Natural killer cell treated with Interleukin-12 subunit alpha and Interleukin-12 subunit beta and Interleukin-15 and Interleukin-18, amount 100 ng/mL, for 72 hours (primary cell): ENCODE results near the gene RGS21. TPM values are rescaled to one million over a fixed set of nuclear protein-coding genes. Genes with fewer than 3 reads are reported as not detected.
"Not testable (repeated sequence)": the region's sequence is repeated elsewhere in the genome, so short reads cannot be mapped to it uniquely, and the experiment has no call there.

Source experiments
- ATAC-seq, 2 donors: fragments of 150-1000 bp; cut with Tn5 transposase in 1 of 2; sonication (Bioruptor Pico), chemical (Tn5 transposase) in 1 of 2; 2 replicates each; pipeline ENCODE4 v1.10.0; 2021
- DNase-seq: peaks from one replicate; pipeline ENCODE4 v3.0.0; 2022; ENCODE audit warnings: low spot score
- H3K27ac Mint-ChIP-seq, 2 donors: 1 replicate in 1 of 2; 2 replicates in 1 of 2; pipeline ENCODE4 v1.8.0; 2022; ENCODE audit warnings: mixed read lengths in 2 of 2, mild to moderate bottlenecking in 1 of 2, moderate library complexity in 1 of 2
- H3K27me3 Mint-ChIP-seq, 2 donors: 1 replicate in 1 of 2; 2 replicates in 1 of 2; pipeline ENCODE4 v1.8.0; 2022; ENCODE audit warnings: mixed read lengths in 2 of 2
- H3K36me3 Mint-ChIP-seq: one replicate; pipeline ENCODE4 v1.8.0; 2022; ENCODE audit warnings: mixed read lengths
- H3K4me1 Mint-ChIP-seq, 2 donors: 1 replicate in 1 of 2; 2 replicates in 1 of 2; pipeline ENCODE4 v1.8.0; 2022; ENCODE audit warnings: low read depth in 2 of 2, mixed read lengths in 2 of 2, mild to moderate bottlenecking in 1 of 2
- H3K4me3 Mint-ChIP-seq: one replicate; pipeline ENCODE4 v1.8.0; 2022; ENCODE audit warnings: mixed read lengths
- H3K9me3 Mint-ChIP-seq: 2 replicates; pipeline ENCODE4 v1.8.0; 2022; ENCODE audit warnings: mixed read lengths
- total RNA-seq, 2 donors: library from RNA; stranded (reverse); gene quantifications; one replicate each; pipeline ENCODE4 v1.2.3, GENCODE V29; 2022

Gene RGS21, protein sequence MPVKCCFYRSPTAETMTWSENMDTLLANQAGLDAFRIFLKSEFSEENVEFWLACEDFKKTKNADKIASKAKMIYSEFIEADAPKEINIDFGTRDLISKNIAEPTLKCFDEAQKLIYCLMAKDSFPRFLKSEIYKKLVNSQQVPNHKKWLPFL
- not detected for total RNA-seq

DNA sequence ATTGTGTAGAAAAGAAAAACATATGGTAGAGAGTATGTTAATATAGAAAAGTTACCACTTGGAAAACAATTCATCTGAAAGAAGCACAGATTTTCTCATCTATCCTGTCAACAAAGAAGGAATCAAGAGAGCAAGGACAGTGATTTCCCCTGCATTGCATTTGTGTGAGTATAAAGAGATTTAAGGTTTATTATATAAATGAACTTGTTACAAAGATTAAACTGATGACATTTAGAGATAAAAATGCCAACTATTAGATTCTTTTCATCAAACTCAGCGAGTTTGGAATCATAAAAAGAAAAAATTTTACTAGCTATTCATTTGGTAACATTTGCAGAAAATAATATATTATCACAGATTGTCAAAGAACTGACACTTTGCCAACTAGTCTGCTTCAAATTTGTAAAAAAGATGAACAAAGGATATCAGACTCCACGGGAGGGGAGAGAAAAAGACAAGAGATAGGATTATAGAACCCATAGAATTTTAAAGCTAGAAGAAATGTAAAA, at the start of gene RGS21:
Gene RGS21 (plus strand): TSS at position 51 of the 509 bp plus-strand sequence. CDS start 26,045 bp downstream, outside the sequence.
- no peak for DNase-seq
- Mint-ChIP-seq H3K27ac (no peak within 1 kb of the TSS), H3K4me1 (no peaks in the 10 kb centered on the region), H3K9me3 (no peaks in the 10 kb centered on the region), H3K4me3 (no peak within 1 kb of the TSS), H3K27me3 (no peaks in the 10 kb centered on the region), H3K36me3 (no peaks in the 10 kb centered on the region)
- no peak for ATAC-seq

DNA sequence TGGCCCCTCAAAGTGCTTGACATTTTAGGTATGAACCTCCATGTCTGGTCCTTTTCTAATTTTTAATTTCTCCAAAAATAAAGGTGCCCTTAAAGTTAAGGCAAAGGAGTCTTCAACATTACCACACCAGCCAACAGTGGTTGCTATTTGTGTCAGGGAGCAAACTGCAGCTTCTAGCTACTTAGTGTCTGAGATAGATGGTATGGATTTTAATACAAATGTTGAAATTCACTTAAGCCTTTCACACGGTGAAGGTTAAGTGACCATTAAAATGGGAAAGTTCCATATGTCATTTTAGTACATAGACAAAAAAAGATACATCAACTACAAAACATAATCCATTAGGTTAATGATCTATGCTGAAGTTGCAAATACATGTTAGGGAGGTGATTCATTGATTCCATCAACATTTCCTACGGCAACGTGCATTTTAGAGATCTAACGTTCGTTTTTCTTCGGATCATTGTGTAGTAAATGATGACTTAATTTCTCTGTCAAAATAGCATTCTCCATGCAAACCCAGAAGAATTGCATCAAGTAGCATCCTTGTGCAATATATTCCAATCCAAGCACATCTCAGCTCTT, 48.2 kb upstream of the RGS21 start:
- Mint-ChIP-seq H3K36me3 (no peaks in the 10 kb centered on the region), H3K4me3 (no peak overlapping the region), H3K4me1 (no peaks in the 10 kb centered on the region), H3K27me3 (no peaks in the 10 kb centered on the region), H3K27ac (no peak overlapping the region), H3K9me3 (peaks cover 5% of the 10 kb centered on the region)
- DNase-seq: no peak
- no peak for ATAC-seq

DNA sequence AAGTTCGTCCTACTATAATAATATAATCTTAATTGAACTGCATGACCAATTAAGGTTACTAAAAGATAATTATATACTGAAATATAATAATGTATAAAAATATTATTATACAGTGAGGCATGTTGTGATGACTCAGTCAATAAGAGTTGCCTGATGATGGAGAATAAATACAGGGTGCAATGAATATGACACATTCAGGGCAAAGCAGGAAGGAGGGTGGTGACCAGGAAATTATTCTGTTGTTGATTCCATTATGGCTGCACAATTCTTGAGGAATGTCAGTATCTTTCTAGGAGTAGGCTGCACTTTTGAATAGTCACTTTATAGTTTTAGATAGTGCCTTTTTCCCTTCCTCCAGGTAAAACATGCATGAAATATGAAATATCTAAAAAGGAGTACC, 46.4 kb upstream of the RGS21 start:
- Mint-ChIP-seq H3K4me3 (no peak overlapping the region), H3K27me3 (no peaks in the 10 kb centered on the region), H3K36me3 (no peaks in the 10 kb centered on the region), H3K4me1 (no peaks in the 10 kb centered on the region), H3K27ac (no peak overlapping the region), H3K9me3 (peaks cover 10% of the 10 kb centered on the region)
- DNase-seq (no peak), ATAC-seq (no peak)

DNA sequence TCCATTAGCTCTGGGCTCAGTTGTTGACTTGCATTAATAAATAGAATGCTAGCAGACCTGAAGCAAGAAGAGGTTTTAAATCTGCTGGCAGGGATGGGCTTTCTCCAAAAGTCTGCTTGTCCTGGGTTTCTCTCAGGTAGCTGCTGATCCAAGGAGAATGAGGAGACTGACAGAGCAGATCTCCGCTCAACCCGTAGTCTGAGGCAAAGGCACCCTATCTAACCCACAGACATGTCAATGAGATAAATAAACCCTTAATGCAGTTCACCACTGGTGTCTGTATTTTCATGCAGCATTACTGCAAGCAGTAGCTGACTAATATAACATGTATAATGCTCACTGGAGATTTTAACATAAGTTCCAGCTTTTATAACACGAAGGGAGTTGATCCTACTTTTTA, 44.1 kb upstream of the RGS21 start:
- no peaks in the 10 kb centered on the region for H3K36me3 Mint-ChIP-seq
- H3K4me1 Mint-ChIP-seq: no peaks in the 10 kb centered on the region
- peaks cover 10% of the 10 kb centered on the region for H3K9me3 Mint-ChIP-seq
- no peaks in the 10 kb centered on the region for H3K27me3 Mint-ChIP-seq
- no peak overlapping the region for H3K27ac Mint-ChIP-seq
- no peak overlapping the region for H3K4me3 Mint-ChIP-seq
- ATAC-seq: no peak
- DNase-seq: no peak

DNA sequence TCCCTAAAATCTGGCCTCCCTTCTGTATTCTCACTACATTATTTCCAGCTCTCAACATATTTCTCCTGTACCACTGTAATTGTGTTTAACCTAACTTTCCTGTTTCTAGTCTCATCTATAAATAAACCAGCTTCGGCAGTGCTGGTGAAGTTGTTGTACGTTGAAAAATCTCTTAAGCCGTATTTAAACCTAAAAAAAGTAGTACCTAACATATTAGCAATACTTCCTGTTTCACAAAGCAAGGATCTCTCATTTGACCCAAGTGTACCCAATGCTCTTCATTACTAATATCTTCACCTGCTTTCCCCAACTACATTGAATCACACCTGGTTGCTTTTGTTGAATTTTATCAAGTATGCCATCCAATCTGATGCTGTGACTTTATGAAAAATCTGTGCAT, 42.2 kb upstream of the RGS21 start:
- DNase-seq: no peak
- Mint-ChIP-seq H3K9me3 (peaks cover 5% of the 10 kb centered on the region), H3K36me3 (no peaks in the 10 kb centered on the region), H3K27ac (no peak overlapping the region), H3K4me1 (no peaks in the 10 kb centered on the region), H3K27me3 (no peaks in the 10 kb centered on the region), H3K4me3 (no peak overlapping the region)
- ATAC-seq: no peak

DNA sequence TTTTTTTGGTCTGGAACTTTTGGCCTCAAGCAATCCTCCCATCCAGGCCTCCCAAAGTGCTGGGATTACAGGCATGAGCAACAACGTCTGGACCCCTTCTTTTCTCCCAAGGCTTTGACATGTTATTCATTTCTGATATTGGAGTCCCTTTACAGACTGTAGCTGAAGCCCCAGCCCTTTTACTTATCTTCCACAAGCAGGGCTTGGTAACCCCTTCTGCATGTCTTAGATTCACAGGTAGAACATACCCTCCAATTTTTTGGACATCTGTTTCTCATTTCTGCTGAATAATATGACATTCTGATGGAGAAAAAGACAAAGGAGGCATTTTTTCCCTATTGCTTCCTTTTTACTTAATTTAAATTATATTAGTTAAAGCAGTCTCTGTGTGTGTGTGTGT, 39.2 kb upstream of the RGS21 start:
- H3K27ac Mint-ChIP-seq: no peak overlapping the region
- H3K36me3 Mint-ChIP-seq: no peaks in the 10 kb centered on the region
- DNase-seq: no peak
- H3K9me3 Mint-ChIP-seq: peaks cover 5% of the 10 kb centered on the region
- H3K27me3 Mint-ChIP-seq: no peaks in the 10 kb centered on the region
- H3K4me1 Mint-ChIP-seq: no peaks in the 10 kb centered on the region
- no peak for ATAC-seq
- no peak overlapping the region for H3K4me3 Mint-ChIP-seq

DNA sequence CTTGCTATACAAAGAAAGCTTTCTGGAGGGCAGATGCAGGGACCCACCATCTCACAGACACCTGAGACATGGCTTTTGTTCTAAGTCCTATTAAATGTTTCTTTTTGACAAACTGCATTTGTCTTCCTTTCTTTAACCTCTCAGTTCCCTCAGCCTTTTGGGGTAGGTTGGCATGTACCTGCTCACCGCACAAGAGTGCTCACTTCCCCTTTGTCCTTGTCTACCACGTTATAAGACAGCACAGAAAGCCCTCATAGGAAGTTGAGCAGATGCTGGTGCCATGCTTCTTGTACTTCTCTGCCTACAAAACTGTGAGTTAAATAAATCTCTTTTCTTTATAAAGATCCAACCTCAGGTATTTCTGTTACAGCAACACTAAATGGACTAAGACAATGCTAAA, 31.9 kb upstream of the RGS21 start:
- no peak for DNase-seq
- no peak for ATAC-seq
- Mint-ChIP-seq H3K27me3 (no peaks in the 10 kb centered on the region), H3K27ac (no peak overlapping the region), H3K4me1 (no peaks in the 10 kb centered on the region), H3K9me3 (peaks cover 12% of the 10 kb centered on the region), H3K36me3 (no peaks in the 10 kb centered on the region), H3K4me3 (no peak overlapping the region)

DNA sequence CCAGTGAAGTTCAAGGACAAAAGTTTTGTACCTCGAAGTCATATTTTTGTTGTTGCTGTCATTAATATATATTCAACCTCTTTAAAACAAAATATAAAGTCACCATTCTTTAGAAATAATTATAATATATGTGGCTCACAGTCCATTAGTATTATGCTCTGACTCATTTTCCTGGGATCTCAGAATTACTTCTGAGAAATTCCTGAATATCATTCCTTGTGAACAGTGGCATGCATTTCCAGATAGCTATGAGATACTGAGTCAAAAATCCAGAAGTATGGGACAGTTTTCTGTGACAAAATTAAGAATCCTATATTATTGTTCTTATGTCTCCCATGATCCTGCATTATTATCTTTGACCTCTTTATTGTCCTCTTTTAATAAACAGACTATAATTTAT, 13.8 kb upstream of the RGS21 start:
- H3K27me3 Mint-ChIP-seq: no peaks in the 10 kb centered on the region
- no peak overlapping the region for H3K27ac Mint-ChIP-seq
- peaks cover 9% of the 10 kb centered on the region for H3K36me3 Mint-ChIP-seq
- ATAC-seq (no peak), DNase-seq (no peak)
- no peak overlapping the region for H3K4me3 Mint-ChIP-seq
- H3K4me1 Mint-ChIP-seq: no peaks in the 10 kb centered on the region
- peaks cover 10% of the 10 kb centered on the region for H3K9me3 Mint-ChIP-seq

DNA sequence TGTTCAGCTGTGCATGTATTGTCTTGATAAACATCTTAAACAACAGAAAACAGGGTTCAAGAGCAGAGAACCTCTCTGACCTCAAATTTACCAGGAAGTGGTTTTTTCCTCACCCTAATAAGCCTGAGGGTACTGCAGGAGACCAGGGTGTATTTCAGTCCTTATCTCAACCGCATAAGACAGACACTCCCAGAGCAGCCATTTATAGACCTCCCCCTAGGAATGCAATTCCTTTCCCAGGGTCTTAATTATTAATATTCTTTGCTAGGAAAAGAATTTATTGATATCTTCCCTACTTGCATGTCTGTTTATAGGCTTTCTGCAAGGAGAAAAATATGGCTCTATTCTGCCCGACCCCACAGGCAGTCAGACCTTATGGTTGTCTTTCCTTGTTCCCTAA, 8.5 kb upstream of the RGS21 start:
- not testable (repeated sequence) for H3K4me3 Mint-ChIP-seq, DNase-seq, H3K9me3 Mint-ChIP-seq, H3K27ac Mint-ChIP-seq, ATAC-seq, H3K36me3 Mint-ChIP-seq, H3K4me1 Mint-ChIP-seq, H3K27me3 Mint-ChIP-seq

DNA sequence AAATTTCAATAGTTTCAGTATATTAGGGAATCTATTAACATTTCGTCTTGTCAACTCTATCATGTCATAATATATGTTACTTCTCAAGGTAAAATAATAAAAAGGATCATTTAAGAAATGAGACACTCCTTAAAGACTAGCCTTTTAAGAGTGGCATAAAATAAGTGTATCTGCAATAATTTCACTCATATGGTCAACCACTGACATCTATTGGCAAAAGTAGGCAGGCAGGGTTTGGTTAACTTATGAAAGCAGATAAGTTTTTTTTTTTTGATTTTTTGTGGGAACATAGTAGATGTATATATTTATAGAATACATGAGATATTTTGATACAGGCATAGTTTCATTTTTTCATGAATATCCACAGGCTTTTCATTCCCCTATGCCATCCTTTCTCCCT, 5.5 kb upstream of the RGS21 start:
- Mint-ChIP-seq H3K4me3 (no peak overlapping the region), H3K36me3 (peaks cover 9% of the 10 kb centered on the region), H3K4me1 (no peaks in the 10 kb centered on the region), H3K27ac (no peak overlapping the region), H3K9me3 (peaks cover 5% of the 10 kb centered on the region), H3K27me3 (no peaks in the 10 kb centered on the region)
- ATAC-seq (no peak), DNase-seq (no peak)

DNA sequence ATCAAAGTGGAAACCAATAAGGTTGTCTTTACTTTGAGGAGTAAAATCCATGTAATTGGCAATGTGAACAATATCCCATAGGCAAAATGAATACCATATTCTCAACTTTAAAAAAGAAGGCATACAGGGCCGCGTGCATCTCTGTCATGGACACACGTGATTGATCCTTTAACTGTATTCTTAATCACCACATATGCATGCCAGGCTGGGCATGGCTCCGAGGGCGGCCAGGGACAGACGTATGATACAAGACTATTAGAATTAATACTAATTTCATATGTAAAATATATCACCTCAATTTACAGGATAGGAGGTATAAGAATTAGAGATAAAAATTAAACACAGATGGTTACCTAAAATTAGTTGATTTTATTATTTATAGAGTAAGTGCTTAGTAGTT, 11.2 kb downstream of the RGS21 start:
- ATAC-seq (no peak), DNase-seq (no peak)
- H3K4me1 Mint-ChIP-seq: no peaks in the 10 kb centered on the region
- H3K27me3 Mint-ChIP-seq: no peaks in the 10 kb centered on the region
- H3K4me3 Mint-ChIP-seq: no peak overlapping the region
- no peak overlapping the region for H3K27ac Mint-ChIP-seq
- peaks cover 3% of the 10 kb centered on the region for H3K9me3 Mint-ChIP-seq
- H3K36me3 Mint-ChIP-seq: no peaks in the 10 kb centered on the region

DNA sequence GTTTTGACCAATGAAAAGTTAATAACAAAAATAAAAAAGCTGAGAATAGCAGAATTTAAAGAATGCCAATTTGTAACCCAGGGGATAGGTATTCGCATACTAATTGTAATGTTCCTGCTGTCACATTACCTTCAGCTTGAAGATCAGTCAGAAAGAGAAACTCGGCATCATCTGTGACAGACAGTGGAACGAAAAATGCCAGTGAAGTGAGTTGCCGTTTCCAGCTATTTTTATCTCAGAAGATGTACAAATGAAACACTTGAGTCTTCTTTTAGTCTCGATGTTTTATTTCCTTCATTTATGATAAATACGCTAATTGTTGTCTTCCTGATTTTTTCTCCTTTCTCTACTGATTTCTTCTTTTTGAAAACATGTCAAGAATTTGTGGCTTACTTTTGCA, 26.1 kb downstream of the RGS21 start:
- H3K27me3 Mint-ChIP-seq: no peaks in the 10 kb centered on the region
- peaks cover 6% of the 10 kb centered on the region for H3K9me3 Mint-ChIP-seq
- H3K36me3 Mint-ChIP-seq: no peaks in the 10 kb centered on the region
- no peak overlapping the region for H3K4me3 Mint-ChIP-seq
- H3K27ac Mint-ChIP-seq: no peak overlapping the region
- no peaks in the 10 kb centered on the region for H3K4me1 Mint-ChIP-seq
- ATAC-seq (no peak), DNase-seq (no peak)

DNA sequence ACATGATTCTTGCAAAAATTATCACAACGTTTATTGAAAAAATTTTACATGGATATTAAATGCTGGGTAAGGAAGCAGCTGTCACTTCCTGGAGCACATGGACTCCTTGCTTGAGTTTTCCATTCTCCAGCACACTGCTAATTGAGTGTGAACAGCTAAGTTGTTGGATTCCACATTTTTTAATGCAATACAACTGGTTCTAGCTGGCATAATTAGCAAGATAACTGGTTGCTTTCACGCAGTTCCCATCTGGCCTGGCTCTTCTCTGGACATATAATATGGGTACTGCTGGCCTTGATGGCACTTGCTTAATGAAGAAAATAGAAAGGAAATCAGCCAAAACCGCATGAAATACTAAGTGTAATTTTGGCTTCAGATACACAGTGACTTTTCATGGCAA, 26.6 kb downstream of the RGS21 start:
- ATAC-seq: no peak
- H3K4me1 Mint-ChIP-seq: no peaks in the 10 kb centered on the region
- no peaks in the 10 kb centered on the region for H3K36me3 Mint-ChIP-seq
- no peaks in the 10 kb centered on the region for H3K27me3 Mint-ChIP-seq
- no peak overlapping the region for H3K4me3 Mint-ChIP-seq
- DNase-seq: no peak
- peaks cover 6% of the 10 kb centered on the region for H3K9me3 Mint-ChIP-seq
- H3K27ac Mint-ChIP-seq: no peak overlapping the region

DNA sequence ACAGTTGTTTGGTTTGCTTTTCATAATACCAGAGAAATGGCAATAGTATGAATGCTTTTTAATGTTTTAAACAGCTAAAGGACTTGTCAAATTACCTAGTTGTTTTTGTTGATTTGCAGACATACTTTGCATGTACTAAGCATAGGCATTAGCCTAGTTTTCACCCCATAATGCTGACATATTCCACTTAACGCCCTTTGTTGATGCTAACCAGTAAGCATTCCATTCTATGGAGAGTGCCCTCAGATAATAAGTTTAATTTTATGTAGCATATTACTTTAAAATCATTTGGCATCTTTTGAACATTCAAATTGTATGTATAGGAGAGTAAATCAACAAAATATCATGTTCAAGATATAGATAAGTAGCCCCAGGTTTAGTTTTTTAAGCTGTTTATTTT, 32.5 kb downstream of the RGS21 start:
- H3K27me3 Mint-ChIP-seq: no peaks in the 10 kb centered on the region
- DNase-seq (no peak), ATAC-seq (no peak)
- H3K4me1 Mint-ChIP-seq: no peaks in the 10 kb centered on the region
- H3K27ac Mint-ChIP-seq: no peak overlapping the region
- no peak overlapping the region for H3K4me3 Mint-ChIP-seq
- peaks cover 5% of the 10 kb centered on the region for H3K9me3 Mint-ChIP-seq
- H3K36me3 Mint-ChIP-seq: no peaks in the 10 kb centered on the region

DNA sequence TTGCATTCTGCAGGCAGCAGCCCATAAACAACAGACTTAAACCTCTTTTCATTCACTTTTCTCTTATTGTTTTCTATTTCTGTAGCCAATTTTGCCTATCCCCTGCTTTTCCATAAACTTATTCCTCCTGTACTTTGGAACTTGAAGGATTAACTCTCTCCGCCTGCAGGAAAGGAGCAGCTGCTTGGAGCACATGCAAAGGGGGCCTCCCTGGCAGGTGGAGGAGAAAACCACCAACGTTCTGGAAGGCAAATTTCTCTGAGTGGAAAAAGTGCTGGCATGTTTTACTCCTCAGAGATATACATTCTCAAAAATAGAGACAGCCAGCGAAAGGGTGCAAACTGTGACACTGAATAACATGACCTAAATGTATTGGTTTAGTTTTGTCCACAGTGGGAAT, 33.6 kb downstream of the RGS21 start:
- no peaks in the 10 kb centered on the region for H3K27me3 Mint-ChIP-seq
- H3K36me3 Mint-ChIP-seq: no peaks in the 10 kb centered on the region
- H3K4me3 Mint-ChIP-seq: no peak overlapping the region
- no peaks in the 10 kb centered on the region for H3K4me1 Mint-ChIP-seq
- ATAC-seq (no peak), DNase-seq (no peak)
- no peak overlapping the region for H3K27ac Mint-ChIP-seq
- peaks cover 2% of the 10 kb centered on the region for H3K9me3 Mint-ChIP-seq
